Activated CD8-positive, alpha-beta memory T cell treated with anti-CD3 and anti-CD28 coated beads for 36 hours (primary cell): ENCODE results near the gene DTL. TPM values are rescaled to one million over a fixed set of nuclear protein-coding genes. Genes with fewer than 3 reads are reported as not detected.

ENCODE experiments used
- CTCF ChIA-PET: fragments of 350-600 bp; sonication (Branson Sonifier 250); formaldehyde crosslinking; loops from one replicate; lab custom pipeline; 2021; ENCODE audit warnings: antibody characterized with exemption; lab: Charles Lee
- POLR2A ChIA-PET: fragments of 350-600 bp; sonication (Branson Sonifier 250); formaldehyde crosslinking; loops from one replicate; lab custom pipeline; 2021; ENCODE audit warnings: antibody characterized with exemption; lab: Charles Lee
- total RNA-seq, 2 experiments: library from RNA; stranded (reverse); gene quantifications; one replicate each; pipeline ENCODE4 v1.2.3, GENCODE V29; 2021

DTL gene
- total RNA-seq, 2 experiments from 2014 or later = 89.7 to 95.0 TPM

DNA sequence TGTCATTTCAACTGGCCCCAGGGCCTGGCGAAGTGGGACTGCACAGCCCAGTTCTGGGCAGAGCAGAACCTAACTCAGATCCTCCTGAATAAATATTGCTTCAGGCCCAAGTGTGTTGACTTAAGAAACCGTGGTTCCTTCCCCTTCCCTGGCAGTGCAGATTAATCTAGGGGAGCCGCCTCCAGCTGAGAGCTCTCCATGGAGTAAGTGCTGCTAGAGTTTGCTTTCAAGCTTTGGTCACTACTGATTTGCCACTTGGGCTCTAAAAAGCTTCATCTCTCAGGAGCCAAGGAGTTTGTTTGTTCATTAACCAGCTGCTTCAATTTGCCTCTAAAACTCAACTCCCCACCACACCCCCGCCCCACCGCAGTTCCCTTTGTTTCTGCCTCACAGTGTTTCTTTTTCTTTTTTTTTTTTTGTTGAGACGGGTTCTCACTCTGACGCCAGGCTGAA lies 112.1 kb downstream of the DTL start:
- CTCF ChIA-PET = no interaction called here
- POLR2A ChIA-PET = no interaction called here

DNA sequence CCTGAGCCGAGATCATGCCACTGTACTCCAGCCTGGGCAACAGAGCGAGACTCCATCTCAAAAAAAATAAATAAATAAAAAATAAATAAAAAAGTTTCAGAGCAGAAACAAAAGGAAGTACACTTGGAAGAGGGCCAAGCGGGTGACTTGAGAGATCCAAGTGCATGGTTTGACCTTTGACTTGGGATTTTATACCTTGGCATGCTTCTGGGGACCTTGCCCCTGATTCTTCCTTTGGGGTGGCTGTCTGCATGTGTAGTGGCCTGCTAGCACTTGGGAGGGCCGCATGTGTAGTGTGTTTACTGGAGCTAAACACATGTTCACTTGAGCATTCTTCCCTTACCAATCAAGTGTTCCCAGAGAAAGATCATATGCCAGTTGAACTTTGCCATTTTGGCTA lies 114.0 kb downstream of the DTL start:
- ChIA-PET POLR2A (no interaction called here), CTCF (no interaction called here)

DNA sequence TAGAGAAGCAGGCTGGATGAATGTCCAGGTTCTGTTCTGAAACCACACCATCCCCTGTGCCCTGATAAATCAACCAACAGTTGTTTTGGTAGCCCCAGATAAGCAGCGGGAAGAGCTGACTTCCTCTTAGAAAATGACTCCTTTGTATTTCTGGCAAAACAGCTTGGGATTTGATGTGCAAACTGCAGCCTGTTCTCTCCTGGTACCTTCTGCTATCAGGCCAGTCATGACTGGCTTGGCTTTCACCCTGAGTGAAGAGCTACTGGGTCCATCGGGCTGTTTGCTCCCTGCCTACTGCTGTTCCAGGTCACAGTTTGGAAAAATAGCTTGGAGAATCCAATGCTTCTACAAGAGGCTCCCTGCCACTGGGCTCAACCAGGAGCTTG lies 116.8 kb downstream of the DTL start:
- CTCF ChIA-PET = no interaction called here
- POLR2A ChIA-PET = no interaction called here

DNA sequence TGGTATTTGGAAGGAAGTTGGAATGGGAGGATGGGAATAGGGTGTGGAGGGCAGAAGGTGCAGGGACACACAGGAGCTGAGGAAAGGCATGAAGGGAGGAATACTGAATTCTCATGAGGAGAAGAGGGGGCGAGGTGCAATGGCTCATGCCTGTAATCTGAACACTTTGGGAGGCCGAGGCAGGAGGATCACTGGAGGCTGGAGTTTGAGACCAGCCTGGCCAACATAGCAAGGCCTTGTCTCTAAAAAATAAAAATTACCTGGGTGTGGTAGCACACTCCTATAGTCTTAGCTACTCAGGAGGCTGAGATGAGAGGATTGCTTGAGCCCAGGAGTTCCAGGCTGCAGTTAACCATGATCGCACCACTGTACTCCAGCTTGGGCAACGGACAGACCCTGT lies 117.3 kb downstream of the DTL start:
- ChIA-PET POLR2A (no interaction called here), CTCF (no interaction called here)

DNA sequence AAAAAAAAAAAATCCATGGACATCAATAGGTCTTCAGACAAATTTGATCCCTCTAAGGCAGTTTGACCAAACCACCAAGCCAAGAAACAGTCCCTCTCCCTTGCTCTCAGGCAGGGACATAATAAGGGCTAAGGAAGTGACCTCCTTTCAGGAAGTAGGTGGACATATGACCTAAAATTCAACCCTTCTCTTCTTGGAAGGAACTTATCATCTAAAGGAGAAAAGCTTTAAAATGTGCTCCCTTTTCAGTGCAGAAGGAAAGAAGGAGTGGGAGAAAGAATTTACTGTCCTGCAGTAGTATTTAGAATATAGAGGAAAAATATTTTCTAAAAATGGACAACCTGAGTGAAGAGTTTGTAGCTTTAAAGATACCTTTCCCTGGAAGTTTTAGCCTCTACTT lies 118.1 kb downstream of the DTL start:
- POLR2A ChIA-PET = no interaction called here
- CTCF ChIA-PET = interaction anchor here (0.6 kb wide), 1 partner anchor 8 kb away, joined by 5 read pairs; no protein-coding TSS in a partner anchor

Other genes with a start within 250 kb of the DTL start
- 10 to 100 TPM; 28.2 to 29.3 TPM for gene LPGAT1, start 205.0 kb upstream of the DTL start, total RNA-seq
- 10 to 100 TPM; 29.8 to 33.4 TPM for gene INTS7, start 191 bp upstream of the DTL start, total RNA-seq
- 10 to 100 TPM; 42.0 to 42.9 TPM for gene PPP2R5A, start 249.7 kb downstream of the DTL start, total RNA-seq